Stomach (tissue), 4 donors: ENCODE measurements around the gene MACROD1.

ENCODE experiments used
- EP300 ChIP-seq: sonication (generic); formaldehyde crosslinking; IDR thresholded peaks from one replicate; pipeline ENCODE4 v1.6.1; 2017; ENCODE audit warnings: antibody characterized with exemption
- POLR2AphosphoS5 ChIP-seq, 3 donors: sonication (generic); formaldehyde crosslinking; IDR thresholded peaks; one replicate each; pipeline ENCODE4 v1.6.1; 2016; ENCODE audit warnings: antibody characterized with exemption in 3 of 3
- TF ChIP-seq, protein P1 (sequence below), 7 experiments: fragments of 450-650 bp in 4 of 7; fragments of 200-600 bp in 3 of 7; sonication (generic) in 3 of 7; IDR thresholded peaks; one replicate each; pipeline ENCODE4 v1.5.1; 2016 to 2019; ENCODE audit warnings: antibody characterized with exemption in 7 of 7, control low read depth in 2 of 7, mild to moderate bottlenecking in 1 of 7

DNA sequence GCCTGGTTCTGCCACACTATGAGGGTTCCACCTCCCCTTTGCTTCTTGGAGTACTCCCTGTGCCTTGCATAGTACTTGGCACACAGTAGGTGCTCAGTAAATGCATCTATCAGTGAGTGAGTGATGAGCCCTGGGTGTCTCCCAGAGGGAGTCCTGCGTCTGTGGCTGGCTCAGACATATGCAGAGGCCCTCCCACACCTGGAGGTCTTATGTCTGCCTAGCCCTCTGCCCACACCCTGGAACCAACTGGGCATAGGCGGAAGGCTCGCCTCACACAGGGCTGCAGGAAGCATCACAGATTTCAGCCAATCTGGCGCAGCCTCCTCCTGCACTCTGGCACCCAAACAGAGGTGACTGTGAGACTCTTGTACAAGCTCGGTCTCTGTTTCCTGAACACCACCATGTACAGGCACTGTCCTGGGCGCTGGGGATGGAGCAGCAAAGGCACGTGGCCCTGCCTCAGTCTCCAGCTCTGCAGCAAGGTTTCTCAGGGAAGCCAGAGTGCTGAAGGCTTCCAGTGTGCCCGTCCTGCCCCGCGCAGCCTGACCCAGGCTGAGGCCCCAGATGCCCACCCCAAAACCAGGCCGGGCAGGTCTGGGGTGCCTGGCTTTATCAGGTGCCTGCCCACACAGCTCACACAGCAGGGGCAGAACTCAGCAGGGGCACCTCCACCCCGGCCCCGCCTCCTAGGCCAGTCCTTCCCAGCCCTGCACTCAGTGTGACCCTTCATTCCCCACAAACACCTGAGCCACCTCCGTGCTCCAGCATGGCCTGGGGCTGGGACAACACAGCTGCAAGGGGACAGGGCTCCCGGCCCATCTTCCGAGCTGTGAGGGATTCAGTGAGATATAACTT lies 103.5 kb downstream of the MACROD1 start:
- TF ChIP-seq, protein P1, sequence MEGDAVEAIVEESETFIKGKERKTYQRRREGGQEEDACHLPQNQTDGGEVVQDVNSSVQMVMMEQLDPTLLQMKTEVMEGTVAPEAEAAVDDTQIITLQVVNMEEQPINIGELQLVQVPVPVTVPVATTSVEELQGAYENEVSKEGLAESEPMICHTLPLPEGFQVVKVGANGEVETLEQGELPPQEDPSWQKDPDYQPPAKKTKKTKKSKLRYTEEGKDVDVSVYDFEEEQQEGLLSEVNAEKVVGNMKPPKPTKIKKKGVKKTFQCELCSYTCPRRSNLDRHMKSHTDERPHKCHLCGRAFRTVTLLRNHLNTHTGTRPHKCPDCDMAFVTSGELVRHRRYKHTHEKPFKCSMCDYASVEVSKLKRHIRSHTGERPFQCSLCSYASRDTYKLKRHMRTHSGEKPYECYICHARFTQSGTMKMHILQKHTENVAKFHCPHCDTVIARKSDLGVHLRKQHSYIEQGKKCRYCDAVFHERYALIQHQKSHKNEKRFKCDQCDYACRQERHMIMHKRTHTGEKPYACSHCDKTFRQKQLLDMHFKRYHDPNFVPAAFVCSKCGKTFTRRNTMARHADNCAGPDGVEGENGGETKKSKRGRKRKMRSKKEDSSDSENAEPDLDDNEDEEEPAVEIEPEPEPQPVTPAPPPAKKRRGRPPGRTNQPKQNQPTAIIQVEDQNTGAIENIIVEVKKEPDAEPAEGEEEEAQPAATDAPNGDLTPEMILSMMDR (IDR thresholded peaks at IDR 0.05) = no peak
- TF ChIP-seq EP300 (no peak), POLR2AphosphoS5 (IDR thresholded peaks at IDR 0.05) (no peak)
